NCI-H1436 (cell line): ENCODE data around the gene ATAD1.
"Not testable (repeated sequence)": the region's sequence is repeated elsewhere in the genome, so short reads cannot be mapped to it uniquely, and the experiment has no call there.

Source experiments
- DNase-seq: peaks from one replicate; lab custom pipeline; 2025; lab: John Stamatoyannopoulos, UW

Gene ATAD1

GRCh38 chr10:87846023-87846422 lies 28.0 kb upstream of the ATAD1 start:
- DNase-seq = no peak

GRCh38 chr10:87845624-87845998 lies 27.6 kb upstream of the ATAD1 start:
- DNase-seq = no peak

- no peak for DNase-seq
Observed at GRCh38 chr10:87844837-87845623, 27.0 kb upstream of the ATAD1 start.

- DNase-seq = no peak
Observed at GRCh38 chr10:87843714-87844113, 25.7 kb upstream of the ATAD1 start.

GRCh38 chr10:87842776-87843497 lies 24.9 kb upstream of the ATAD1 start:
- DNase-seq = peak; percentile 3

GRCh38 chr10:87842220-87842641 lies 24.2 kb upstream of the ATAD1 start:
- no peak for DNase-seq

GRCh38 chr10:87841186-87841585 lies 23.2 kb upstream of the ATAD1 start:
- DNase-seq = no peak

- DNase-seq = no peak
Observed at GRCh38 chr10:87838650-87839049, 20.6 kb upstream of the ATAD1 start.

GRCh38 chr10:87837445-87837844 lies 19.4 kb upstream of the ATAD1 start:
- no peak for DNase-seq

- no peak for DNase-seq
Observed at GRCh38 chr10:87836098-87836497, 18.1 kb upstream of the ATAD1 start.

- DNase-seq = no peak
Observed at GRCh38 chr10:87829986-87830729, 12.1 kb upstream of the ATAD1 start.

- DNase-seq = not testable (repeated sequence)
Observed at GRCh38 chr10:87829051-87829450, 11.0 kb upstream of the ATAD1 start.

GRCh38 chr10:87827681-87828080 lies 9.7 kb upstream of the ATAD1 start:
- DNase-seq = no peak

- no peak for DNase-seq
Observed at GRCh38 chr10:87826653-87827052, 8.6 kb upstream of the ATAD1 start.

- no peak for DNase-seq
Observed at GRCh38 chr10:87819289-87819585, 1.2 kb upstream of the ATAD1 start.

- DNase-seq = peak; percentile 50
Observed at GRCh38 chr10:87818505-87819288, 671 bp upstream of the ATAD1 start.

GRCh38 chr10:87816898-87817608 lies 973 bp downstream of the ATAD1 start:
- no peak for DNase-seq

- DNase-seq = no peak
Observed at GRCh38 chr10:87816163-87816897, 1.7 kb downstream of the ATAD1 start.

- no peak for DNase-seq
Observed at GRCh38 chr10:87804939-87805569, 13.0 kb downstream of the ATAD1 start.

- no peak for DNase-seq
Observed at GRCh38 chr10:87803831-87804230, 14.2 kb downstream of the ATAD1 start.
